LNCAP (cell line): ENCODE results near the gene SRP68.

Source experiments
- TF ChIP-seq, protein P1 (sequence below): fragments of 450-650 bp; IDR thresholded peaks from 2 replicates; pipeline ENCODE4 v1.5.1; 2017; ENCODE audit warnings: mild to moderate bottlenecking

The SRP68 gene

DNA sequence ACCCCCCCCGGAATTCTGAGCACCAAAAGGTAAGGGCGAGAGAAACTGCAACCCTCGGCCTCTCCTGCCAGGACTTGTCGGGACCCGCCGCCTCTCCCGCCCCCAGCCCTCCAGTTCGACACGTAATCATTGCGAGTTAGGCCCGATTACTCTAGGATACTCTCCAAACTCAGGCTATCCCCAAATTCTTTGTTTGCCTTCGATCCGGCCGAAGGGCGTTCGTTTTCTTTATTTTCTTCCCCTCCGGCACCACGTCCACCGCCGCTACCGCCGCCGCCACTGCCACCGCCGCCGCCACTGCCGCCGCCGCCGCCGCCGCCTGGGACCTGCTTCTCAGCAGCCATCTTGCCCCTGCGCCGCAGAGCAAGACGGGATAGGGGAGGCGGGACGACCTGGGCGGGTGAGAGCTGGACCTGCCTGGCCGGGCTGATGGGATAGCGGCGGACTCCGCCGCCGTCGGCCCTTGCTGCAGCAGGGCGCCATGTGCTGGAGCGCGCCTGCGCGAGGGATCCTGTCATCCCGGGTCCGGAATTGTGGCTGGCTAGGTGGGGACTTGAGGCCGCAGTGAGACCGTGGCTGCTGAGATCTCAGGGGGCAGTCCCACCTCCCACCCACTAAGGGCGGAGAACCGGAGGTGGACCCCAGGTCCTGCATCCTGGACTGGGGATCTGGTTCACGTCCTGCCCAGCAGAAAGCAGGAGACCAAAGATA, at the start of gene SRP68:
TSS of gene SRP68 (minus strand) at position 370 of the 711 bp plus-strand sequence. CDS start at position 344, 26 bp downstream.
- TF ChIP-seq, protein P1, sequence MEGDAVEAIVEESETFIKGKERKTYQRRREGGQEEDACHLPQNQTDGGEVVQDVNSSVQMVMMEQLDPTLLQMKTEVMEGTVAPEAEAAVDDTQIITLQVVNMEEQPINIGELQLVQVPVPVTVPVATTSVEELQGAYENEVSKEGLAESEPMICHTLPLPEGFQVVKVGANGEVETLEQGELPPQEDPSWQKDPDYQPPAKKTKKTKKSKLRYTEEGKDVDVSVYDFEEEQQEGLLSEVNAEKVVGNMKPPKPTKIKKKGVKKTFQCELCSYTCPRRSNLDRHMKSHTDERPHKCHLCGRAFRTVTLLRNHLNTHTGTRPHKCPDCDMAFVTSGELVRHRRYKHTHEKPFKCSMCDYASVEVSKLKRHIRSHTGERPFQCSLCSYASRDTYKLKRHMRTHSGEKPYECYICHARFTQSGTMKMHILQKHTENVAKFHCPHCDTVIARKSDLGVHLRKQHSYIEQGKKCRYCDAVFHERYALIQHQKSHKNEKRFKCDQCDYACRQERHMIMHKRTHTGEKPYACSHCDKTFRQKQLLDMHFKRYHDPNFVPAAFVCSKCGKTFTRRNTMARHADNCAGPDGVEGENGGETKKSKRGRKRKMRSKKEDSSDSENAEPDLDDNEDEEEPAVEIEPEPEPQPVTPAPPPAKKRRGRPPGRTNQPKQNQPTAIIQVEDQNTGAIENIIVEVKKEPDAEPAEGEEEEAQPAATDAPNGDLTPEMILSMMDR = no peak

DNA sequence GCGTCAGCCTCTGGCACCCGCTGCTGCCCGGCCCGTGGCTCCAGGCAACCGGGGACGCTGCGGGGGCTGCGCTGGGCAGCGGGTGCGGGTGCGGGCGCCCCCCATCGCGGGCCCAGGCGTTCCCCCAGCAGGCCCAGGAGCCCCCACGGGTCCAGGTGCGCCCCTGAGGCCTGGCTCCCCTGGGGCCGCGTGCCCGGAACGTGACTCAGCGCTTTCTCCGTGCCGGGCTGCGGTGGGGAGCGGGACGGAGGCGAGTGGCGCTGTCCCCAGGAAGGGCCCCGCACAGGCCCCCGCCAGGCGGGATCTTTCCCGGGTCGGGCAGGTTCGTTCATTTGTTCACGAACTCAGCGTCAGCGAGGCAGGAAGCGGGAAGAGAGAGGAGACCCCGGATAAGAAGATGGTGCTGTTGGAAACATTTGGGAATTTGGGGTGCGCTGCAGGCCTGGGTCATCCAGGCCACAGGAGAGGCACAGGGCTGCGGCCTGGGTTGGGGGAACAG, 49.7 kb upstream of the SRP68 start:
- TF ChIP-seq, protein P1 = no peak

DNA sequence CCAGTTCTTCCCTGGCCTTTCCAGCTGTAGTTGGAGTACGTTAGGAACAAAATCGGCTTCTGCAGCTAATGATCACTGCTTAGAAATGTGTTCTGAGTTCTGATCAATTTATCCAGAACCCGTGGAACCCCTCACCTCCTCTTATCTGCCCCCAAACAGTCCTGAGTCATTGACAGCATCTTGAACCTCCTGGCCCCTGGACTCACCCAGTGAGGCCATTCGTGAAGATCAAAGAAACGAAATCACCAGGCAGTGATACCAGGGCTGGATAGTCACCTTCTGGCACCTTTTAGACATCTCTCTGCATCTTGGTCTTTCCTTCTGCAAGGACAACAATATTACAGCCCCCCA, 48.3 kb upstream of the SRP68 start:
- TF ChIP-seq, protein P1 = no peak

DNA sequence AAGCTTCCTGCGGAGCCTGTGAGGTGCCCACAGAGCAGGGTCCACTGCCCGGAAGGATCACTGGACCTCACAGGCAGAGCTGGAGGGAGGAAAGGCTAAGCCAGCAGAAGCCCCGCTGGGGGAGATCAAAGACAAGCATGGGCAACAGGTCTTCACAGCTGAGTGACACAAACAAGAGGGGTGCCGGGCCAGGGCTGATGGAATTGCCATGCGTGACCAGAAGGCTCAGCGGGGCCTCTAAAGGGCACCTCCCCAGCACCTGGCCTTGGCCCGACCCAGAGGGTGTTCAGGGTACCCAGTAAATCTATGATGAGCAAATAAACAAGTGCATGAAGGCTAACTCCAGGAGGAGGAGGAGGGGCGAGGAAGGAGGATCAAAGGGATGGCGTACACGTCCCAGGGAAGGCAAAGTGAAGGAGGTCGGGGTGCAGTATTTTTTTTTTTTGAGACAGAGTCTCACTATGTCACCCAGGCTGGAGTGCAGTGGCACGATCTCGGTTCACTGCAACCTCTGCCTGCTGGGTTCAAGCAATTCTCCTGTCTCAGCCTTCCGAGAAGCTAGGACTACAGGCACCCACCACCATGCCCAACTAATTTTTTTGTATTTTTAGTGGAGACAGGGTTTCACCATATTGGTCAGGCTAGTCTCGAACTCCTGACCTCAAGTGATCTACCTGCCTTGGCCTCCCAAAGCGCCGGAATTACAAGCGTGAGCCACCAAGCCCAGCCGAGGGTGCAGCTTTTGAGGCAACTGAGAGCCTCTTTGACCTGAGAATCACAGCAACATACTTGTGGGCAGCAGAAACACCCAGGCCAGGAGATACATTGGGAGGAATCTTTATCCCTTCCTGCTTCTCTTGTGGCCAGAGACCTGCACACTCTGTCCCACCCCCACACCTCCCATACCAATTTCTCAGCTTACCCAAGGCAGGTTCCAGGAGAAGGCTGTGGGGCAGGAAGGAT, 47.4 kb upstream of the SRP68 start:
- TF ChIP-seq, protein P1 = no peak

DNA sequence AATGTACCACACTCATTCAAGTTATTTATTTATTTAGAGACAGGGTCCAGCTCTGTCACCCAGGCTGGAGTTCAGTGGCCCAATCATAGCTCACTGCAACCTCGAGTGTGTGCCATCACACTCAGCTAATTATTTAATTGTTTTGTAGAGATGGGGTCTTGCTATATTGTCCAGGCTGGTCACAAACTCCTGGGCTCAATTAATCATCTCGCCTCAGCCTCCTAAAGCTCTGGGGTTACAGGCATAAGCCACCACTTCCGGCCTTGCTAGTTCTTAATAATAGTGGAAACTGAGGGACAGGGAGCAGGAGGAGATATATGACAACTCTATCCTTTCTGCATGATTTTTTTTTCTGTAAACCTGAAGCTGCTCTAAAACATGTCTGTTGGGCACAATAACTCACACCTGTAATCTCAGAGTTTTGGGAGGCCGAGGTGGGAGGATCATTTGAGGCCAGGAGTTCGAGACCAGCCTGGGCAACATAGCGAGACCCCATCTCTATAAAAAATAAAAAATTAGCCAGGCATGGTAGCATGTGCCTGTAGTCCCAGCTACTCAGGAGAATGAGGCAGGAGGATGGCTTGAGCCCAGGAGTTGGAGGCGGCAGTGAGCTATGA, 42.9 kb upstream of the SRP68 start:
- TF ChIP-seq, protein P1 = no peak

DNA sequence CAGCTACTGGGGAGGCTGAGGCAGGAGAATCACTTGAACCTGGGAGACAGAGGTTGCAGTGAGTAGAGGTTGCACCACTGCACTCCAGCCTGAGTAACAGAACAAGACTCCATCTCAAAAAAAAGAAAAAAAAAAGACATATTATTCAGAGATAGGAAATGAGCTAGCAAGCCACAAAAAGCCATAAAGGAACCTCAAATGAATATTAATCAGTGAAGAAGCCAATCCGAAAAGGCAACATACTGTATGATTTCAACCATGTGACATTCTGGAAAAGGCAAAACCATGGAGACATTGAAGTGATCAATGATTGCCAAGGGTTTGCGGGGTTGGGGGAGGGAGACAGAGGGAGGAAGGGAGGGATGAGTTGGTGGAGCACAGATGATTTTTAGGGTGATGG, 39.6 kb upstream of the SRP68 start:
- TF ChIP-seq, protein P1 = no peak

DNA sequence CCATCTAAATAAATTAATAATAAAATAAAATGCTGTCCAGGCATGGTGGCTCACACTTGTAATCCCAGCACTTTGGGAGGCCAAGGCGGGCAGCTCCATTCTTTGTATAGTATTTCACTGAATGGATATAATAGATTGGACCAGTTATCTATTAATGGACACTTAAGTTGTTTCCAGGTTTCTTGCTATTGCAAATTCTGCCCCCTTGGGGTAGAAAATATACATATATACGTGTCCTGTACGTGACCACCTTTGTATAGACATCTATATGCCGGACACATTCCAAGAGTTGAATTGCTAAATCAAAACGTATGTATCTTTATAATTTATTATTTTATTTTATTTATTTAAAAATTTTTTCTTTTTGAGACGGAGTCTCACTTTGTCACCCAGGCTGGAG, 35.2 kb upstream of the SRP68 start:
- TF ChIP-seq, protein P1 = peak; percentile 16; the same call in 1 of the 2 replicates
